Tongue (tissue), 2 donors: ENCODE results near the gene MRPS15. TPM values are rescaled to one million over a fixed set of nuclear protein-coding genes. Genes with fewer than 3 reads are reported as not detected.
A peak's percentile ranks its signal among the peaks of the same experiment; 100 is the strongest.

Experiments used
- DNase-seq: peaks from one replicate; pipeline ENCODE4 v3.0.0-alpha.2; 2015
- total RNA-seq: library from RNA; depleted of rRNA; stranded (reverse); fragments of >200 nt; gene quantifications from one replicate; pipeline ENCODE4 v1.2.3, GENCODE V29; 2014

The MRPS15 gene
- total RNA-seq, 1 donor from 2014 or later = 28.3 TPM

GRCh38 chr1:36457691-36458090, 6.5 kb downstream of the MRPS15 start:
- no peak for DNase-seq

- DNase-seq = no peak
These were observed 7.7 kb downstream of the MRPS15 start for GRCh38 chr1:36456391-36456928.

GRCh38 chr1:36455386-36455785, 8.8 kb downstream of the MRPS15 start:
- DNase-seq = no peak

- DNase-seq = no peak
These were observed 10.4 kb downstream of the MRPS15 start for GRCh38 chr1:36453600-36454388.

GRCh38 chr1:36453051-36453450, 11.1 kb downstream of the MRPS15 start:
- DNase-seq = no peak

- no peak for DNase-seq
These were observed 13.3 kb downstream of the MRPS15 start for GRCh38 chr1:36450919-36451305.

- DNase-seq = peak; percentile 98
These were observed 13.8 kb downstream of the MRPS15 start, which contains the start of gene OSCP1 for GRCh38 chr1:36450270-36450918. OSCP1 (minus strand) TSS chr1:36450451; CDS start chr1:36450369, 82 bp downstream.

- no peak for DNase-seq
These were observed 15.6 kb downstream of the MRPS15 start for GRCh38 chr1:36448530-36449056.

- DNase-seq = no peak
These were observed 16.7 kb downstream of the MRPS15 start for GRCh38 chr1:36447450-36447849.

GRCh38 chr1:36446746-36447145, 17.4 kb downstream of the MRPS15 start:
- no peak for DNase-seq

- peak; percentile 16 for DNase-seq
These were observed 17.9 kb downstream of the MRPS15 start for GRCh38 chr1:36446271-36446670.

GRCh38 chr1:36443297-36443696, 20.9 kb downstream of the MRPS15 start:
- DNase-seq = no peak

- no peak for DNase-seq
These were observed 21.8 kb downstream of the MRPS15 start for GRCh38 chr1:36442337-36442736.

- DNase-seq = no peak
These were observed 23.5 kb downstream of the MRPS15 start for GRCh38 chr1:36440646-36441045.

- no peak for DNase-seq
These were observed 24.1 kb downstream of the MRPS15 start for GRCh38 chr1:36440044-36440443.

- DNase-seq = no peak
These were observed 25.5 kb downstream of the MRPS15 start for GRCh38 chr1:36438715-36439114.

- no peak for DNase-seq
These were observed 27.4 kb downstream of the MRPS15 start for GRCh38 chr1:36436821-36437220.

- DNase-seq = no peak
These were observed 31.1 kb downstream of the MRPS15 start for GRCh38 chr1:36433102-36433501.

GRCh38 chr1:36432616-36433015, 31.6 kb downstream of the MRPS15 start:
- DNase-seq = no peak

- no peak for DNase-seq
These were observed 38.4 kb downstream of the MRPS15 start for GRCh38 chr1:36425791-36426190.

- no peak for DNase-seq
These were observed 42.5 kb downstream of the MRPS15 start for GRCh38 chr1:36421649-36422048.

- DNase-seq = peak; percentile 93
These were observed 43.3 kb downstream of the MRPS15 start for GRCh38 chr1:36420836-36421317.

GRCh38 chr1:36420409-36420808, 43.8 kb downstream of the MRPS15 start:
- DNase-seq = no peak
